ENCODE data around the gene TNFRSF17. TPM values are rescaled to one million over a fixed set of nuclear protein-coding genes. Genes with fewer than 3 reads are reported as not detected.
"Not testable (repeated sequence)": the region's sequence is repeated elsewhere in the genome, so short reads cannot be mapped to it uniquely, and the experiment has no call there.

TNFRSF17 gene
- total and polyA plus RNA-seq, 8 donors, result 0.24 to 1.2 (median 0.87) TPM; not detected in 4

DNA sequence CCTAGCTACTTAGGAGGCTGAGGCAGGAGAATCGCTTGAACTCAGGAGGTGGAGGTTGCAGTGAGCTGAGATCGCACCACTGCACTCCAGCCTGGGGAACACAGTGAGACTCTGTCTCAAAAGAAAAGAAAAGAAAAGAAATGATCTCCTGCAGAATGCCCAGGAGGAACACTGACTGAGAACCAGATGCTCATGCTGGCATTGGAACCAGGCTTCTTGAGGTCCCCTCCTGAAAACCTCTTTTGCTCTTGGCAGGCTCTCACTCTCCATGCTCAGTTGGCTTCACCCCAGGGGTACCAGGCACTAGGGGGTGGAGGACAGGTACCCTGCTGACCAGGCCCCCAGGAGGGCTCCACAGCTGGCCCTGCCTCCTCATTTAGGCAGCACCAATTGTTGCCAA is 8.5 kb upstream of the TNFRSF17 start:
- no peak overlapping the region for H3K27ac ChIP-seq
- intact Hi-C loops (cut with DNase I), result no loop called here

DNA sequence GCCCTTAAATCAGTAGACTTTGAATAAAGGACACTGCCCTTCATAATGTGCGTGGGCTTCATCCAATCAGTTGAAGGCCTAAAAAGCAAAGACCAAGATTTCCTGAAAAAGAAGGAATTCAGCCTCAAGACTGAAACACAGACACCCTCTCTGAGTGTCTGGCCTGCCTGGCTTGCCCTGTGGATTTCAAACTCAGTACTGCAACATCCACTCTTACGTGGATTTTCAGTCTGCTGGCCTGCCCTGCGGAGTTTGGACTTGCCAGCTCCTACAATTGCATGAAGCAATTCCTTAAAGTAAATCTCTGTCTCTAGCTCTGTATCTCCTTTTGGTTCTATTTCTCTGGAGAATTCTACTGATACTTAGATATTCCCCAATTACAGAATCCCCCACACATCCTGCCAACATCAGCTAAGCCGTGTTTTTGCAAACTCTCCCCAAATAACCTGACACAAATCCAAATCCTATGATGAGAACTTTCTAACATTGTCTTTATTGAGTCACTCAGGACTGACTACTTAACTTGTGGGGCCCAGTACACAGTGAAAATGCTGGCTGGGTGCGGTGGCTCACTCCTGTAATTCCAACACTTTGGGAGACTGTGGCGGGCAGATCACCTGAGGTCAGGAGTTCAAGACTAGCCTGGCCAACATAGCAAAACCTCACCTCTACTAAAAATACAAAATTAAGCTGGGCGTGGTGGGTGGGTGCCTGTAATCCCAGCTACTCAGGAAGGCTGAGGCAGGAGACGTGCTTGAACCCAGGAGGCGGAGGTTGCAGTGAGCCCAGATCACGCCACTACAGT is 7.2 kb upstream of the TNFRSF17 start:
- Histone ChIP-seq H3K27ac (no peak overlapping the region), H3K9me3 (no peaks in the 10 kb centered on the region), H3K27me3 (no peaks in the 10 kb centered on the region), H3K4me3 (no peak overlapping the region), H3K36me3 (no peaks in the 10 kb centered on the region), H3K4me1 (no peaks in the 10 kb centered on the region)
- no peak for ATAC-seq
- TF ChIP-seq, protein P1, sequence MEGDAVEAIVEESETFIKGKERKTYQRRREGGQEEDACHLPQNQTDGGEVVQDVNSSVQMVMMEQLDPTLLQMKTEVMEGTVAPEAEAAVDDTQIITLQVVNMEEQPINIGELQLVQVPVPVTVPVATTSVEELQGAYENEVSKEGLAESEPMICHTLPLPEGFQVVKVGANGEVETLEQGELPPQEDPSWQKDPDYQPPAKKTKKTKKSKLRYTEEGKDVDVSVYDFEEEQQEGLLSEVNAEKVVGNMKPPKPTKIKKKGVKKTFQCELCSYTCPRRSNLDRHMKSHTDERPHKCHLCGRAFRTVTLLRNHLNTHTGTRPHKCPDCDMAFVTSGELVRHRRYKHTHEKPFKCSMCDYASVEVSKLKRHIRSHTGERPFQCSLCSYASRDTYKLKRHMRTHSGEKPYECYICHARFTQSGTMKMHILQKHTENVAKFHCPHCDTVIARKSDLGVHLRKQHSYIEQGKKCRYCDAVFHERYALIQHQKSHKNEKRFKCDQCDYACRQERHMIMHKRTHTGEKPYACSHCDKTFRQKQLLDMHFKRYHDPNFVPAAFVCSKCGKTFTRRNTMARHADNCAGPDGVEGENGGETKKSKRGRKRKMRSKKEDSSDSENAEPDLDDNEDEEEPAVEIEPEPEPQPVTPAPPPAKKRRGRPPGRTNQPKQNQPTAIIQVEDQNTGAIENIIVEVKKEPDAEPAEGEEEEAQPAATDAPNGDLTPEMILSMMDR (IDR thresholded peaks at IDR 0.05), result no peak
- intact Hi-C loops (cut with DNase I), result no loop called here
- no peak for DNase-seq

More for the DNA sequence above, 8.5 kb upstream of the TNFRSF17 start:
- Histone ChIP-seq H3K9me3 (no peaks in the 10 kb centered on the region), H3K4me1 (no peaks in the 10 kb centered on the region), H3K27me3 (no peaks in the 10 kb centered on the region), H3K4me3 (no peak overlapping the region), H3K36me3 (no peaks in the 10 kb centered on the region)
- TF ChIP-seq, protein P1 (IDR thresholded peaks at IDR 0.05), result no peak
- no peak for ATAC-seq
- no peak for DNase-seq

DNA sequence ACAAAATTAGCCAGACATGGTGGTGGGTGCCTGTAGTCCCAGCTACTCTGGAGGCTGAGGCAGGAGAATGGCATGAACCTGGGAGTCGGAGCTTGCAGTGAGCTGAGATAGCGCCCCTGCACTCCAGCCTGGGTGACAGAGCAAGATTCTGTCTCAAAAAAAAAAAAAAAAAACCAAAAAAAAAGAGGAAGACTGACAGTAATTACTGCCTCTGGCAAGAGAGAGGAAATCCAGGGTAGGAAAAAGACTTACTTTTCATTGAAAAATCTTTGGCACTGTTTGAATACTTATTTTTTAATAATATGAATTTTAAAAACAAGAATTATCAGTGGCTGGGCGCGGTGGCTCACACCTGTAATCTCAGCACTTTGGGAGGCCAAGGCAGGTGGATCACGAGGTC is 2.6 kb upstream of the TNFRSF17 start:
- H3K4me1 ChIP-seq; ATAC-seq; H3K9me3 ChIP-seq; H3K27me3 ChIP-seq; H3K4me3 ChIP-seq; H3K36me3 ChIP-seq; intact Hi-C loops (cut with DNase I); H3K27ac ChIP-seq; DNase-seq: not testable (repeated sequence)

DNA sequence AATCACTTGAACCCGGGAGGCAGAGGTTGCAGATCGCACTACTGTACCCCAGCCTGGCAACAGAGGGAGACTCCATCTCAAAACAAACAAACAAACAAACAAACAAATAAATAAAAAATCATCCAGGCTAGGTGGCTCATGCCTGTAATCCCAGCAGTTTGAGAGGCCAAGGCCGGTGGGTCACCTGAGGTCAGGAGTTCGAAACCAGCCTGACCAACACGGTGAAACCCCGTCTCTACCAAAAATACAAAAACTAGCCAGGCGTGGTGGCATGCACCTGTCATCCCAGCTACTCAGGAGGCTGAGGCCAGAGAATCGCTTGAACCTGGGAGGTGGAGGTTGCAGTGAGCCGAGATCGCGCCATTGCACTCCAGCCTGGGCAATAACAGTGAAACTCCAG is 2.0 kb upstream of the TNFRSF17 start:
- H3K36me3 ChIP-seq; intact Hi-C loops (cut with DNase I); H3K9me3 ChIP-seq; H3K4me3 ChIP-seq; H3K27ac ChIP-seq; ATAC-seq; DNase-seq; H3K4me1 ChIP-seq; H3K27me3 ChIP-seq: not testable (repeated sequence)

DNA sequence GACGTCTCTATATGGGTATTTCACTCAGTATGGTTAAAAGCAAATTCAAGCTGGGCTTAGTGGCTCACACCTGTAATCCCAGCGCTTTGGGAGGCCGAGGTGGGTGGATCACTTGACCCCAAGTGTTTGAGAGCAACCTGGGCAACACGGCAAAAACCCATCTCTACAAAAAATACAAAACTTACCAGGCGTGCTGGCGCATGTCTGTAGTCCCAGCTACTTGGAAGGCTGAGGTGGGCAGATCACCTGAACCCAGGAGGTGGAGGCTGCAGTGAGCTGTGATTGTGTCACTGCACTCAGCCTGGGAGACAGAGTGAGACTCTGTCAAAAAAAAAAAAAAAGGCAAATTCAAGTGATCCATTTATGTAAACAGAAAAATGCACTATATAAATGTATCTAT is 1.3 kb upstream of the TNFRSF17 start:
- Histone ChIP-seq H3K4me1 (no peaks in the 10 kb centered on the region), H3K36me3 (no peaks in the 10 kb centered on the region), H3K4me3 (no peak overlapping the region), H3K27ac (no peak overlapping the region), H3K27me3 (no peaks in the 10 kb centered on the region), H3K9me3 (no peaks in the 10 kb centered on the region)
- TF ChIP-seq, protein P1 (IDR thresholded peaks at IDR 0.05), result no peak
- DNase-seq (no peak), ATAC-seq (no peak)
- intact Hi-C loops (cut with DNase I), result no loop called here

DNA sequence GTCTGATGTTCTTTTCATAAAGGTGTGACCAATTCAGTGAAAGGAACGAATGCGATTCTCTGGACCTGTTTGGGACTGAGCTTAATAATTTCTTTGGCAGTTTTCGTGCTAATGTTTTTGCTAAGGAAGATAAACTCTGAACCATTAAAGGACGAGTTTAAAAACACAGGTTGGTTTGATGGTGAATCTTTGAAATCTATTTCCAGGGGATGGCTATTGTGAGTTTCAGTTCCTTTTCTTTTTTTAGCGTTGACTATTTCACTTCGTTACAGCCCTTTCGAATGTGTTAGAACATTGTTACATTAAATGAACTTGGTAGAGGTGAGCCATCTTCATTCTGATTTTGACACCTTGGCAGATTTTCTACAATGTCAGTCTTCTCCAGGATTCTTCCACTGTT is 1.2 kb downstream of the TNFRSF17 start:
- no peaks in the 10 kb centered on the region for H3K27me3 ChIP-seq
- TF ChIP-seq, protein P1 (IDR thresholded peaks at IDR 0.05), result no peak
- H3K36me3 ChIP-seq, result no peaks in the 10 kb centered on the region
- DNase-seq (no peak), ATAC-seq (no peak)
- no peak overlapping the region for H3K4me3 ChIP-seq
- H3K9me3 ChIP-seq, result no peaks in the 10 kb centered on the region
- intact Hi-C loops (cut with DNase I), result no loop called here
- no peak overlapping the region for H3K27ac ChIP-seq
- H3K4me1 ChIP-seq, result no peaks in the 10 kb centered on the region

Data from left lung (tissue), 10 donors.